ENCODE measurements around the gene PRPF31. TPM values are rescaled to one million over a fixed set of nuclear protein-coding genes. Genes with fewer than 3 reads are reported as not detected.

Gene PRPF31
- polyA plus RNA-seq, 12 donors: 40.3 to 64.0 (median 43.6) TPM; not detected in 1

Other genes starting within 250 kb of the PRPF31 start
- 1,000 to 10,000 TPM in 1 of 12 donors, 100 to 1,000 TPM in 11; 129 to 1,426 (median 184) TPM for gene MYADM, start 247.9 kb upstream of the PRPF31 start, polyA plus RNA-seq (ENCODE audit: insufficient read length in 12 of 12)
- gene PRKCG, start 233.6 kb upstream of the PRPF31 start, polyA plus RNA-seq (ENCODE audit: insufficient read length in 12 of 12): 1 to 10 TPM in 2 of 12 donors, under 1 TPM in 6, not detected in 4; 0.09 to 4.5 (median 0.21) TPM
- under 1 TPM in 10 of 12 donors, not detected in 2; 0.14 to 0.34 (median 0.29) TPM for gene CACNG7, start 206.5 kb upstream of the PRPF31 start, polyA plus RNA-seq (ENCODE audit: insufficient read length in 12 of 12)
- 1 to 10 TPM in 3 of 12 donors, under 1 TPM in 7, not detected in 2; 0.29 to 1.4 (median 0.72) TPM for gene CACNG8, start 152.8 kb upstream of the PRPF31 start, polyA plus RNA-seq (ENCODE audit: insufficient read length in 12 of 12)
- gene CACNG6, start 124.1 kb upstream of the PRPF31 start, polyA plus RNA-seq (ENCODE audit: insufficient read length in 12 of 12): 10 to 100 TPM in 11 of 12 donors, not detected in 1; 11.9 to 53.5 (median 26.8) TPM
- under 1 TPM in 3 of 12 donors, not detected in 9; 0.34 to 0.77 (median 0.37) TPM for gene VSTM1, start 51.9 kb upstream of the PRPF31 start, polyA plus RNA-seq (ENCODE audit: insufficient read length in 12 of 12)
- gene TARM1, start 34.4 kb upstream of the PRPF31 start, polyA plus RNA-seq (ENCODE audit: insufficient read length in 12 of 12): under 1 TPM in 2 of 12 donors, not detected in 10; 0.19 to 0.23 TPM
- gene OSCAR, start 15.0 kb upstream of the PRPF31 start, polyA plus RNA-seq (ENCODE audit: insufficient read length in 12 of 12): 1 to 10 TPM in 1 of 12 donors, under 1 TPM in 8, not detected in 3; 0.09 to 1.5 (median 0.32) TPM
- gene NDUFA3, start 12.9 kb upstream of the PRPF31 start, polyA plus RNA-seq (ENCODE audit: insufficient read length in 12 of 12): 100 to 1,000 TPM in 4 of 12 donors, 10 to 100 TPM in 7, not detected in 1; 80.2 to 127 (median 95.8) TPM
- 10 to 100 TPM in 11 of 12 donors, not detected in 1; 10.6 to 16.6 (median 12.5) TPM for gene TFPT, start 97 bp upstream of the PRPF31 start, polyA plus RNA-seq (ENCODE audit: insufficient read length in 12 of 12)
- 100 to 1,000 TPM in 1 of 12 donors, 10 to 100 TPM in 11; 29.8 to 595 (median 38.1) TPM for gene CNOT3, start 22.0 kb downstream of the PRPF31 start, polyA plus RNA-seq (ENCODE audit: insufficient read length in 12 of 12)
- gene LENG1, start 44.0 kb downstream of the PRPF31 start, polyA plus RNA-seq (ENCODE audit: insufficient read length in 12 of 12): 10 to 100 TPM in 2 of 12 donors, 1 to 10 TPM in 9, not detected in 1; 6.1 to 11.9 (median 7.3) TPM
- gene TMC4, start 57.4 kb downstream of the PRPF31 start, polyA plus RNA-seq (ENCODE audit: insufficient read length in 12 of 12): 10 to 100 TPM in 1 of 12 donors, 1 to 10 TPM in 10, not detected in 1; 1.6 to 35.1 (median 3.5) TPM
- gene MBOAT7, start 73.8 kb downstream of the PRPF31 start, polyA plus RNA-seq (ENCODE audit: insufficient read length in 12 of 12): 10 to 100 TPM in 11 of 12 donors, not detected in 1; 17.0 to 85.5 (median 27.2) TPM
- gene TSEN34, start 75.6 kb downstream of the PRPF31 start, polyA plus RNA-seq (ENCODE audit: insufficient read length in 12 of 12): 10 to 100 TPM in 11 of 12 donors, not detected in 1; 21.8 to 51.7 (median 29.9) TPM
- 1,000 to 10,000 TPM; 1,267 to 2,301 (median 1,915) TPM for gene RPS9, start 85.1 kb downstream of the PRPF31 start, polyA plus RNA-seq (ENCODE audit: insufficient read length in 12 of 12)
- gene LILRB3, start 107.3 kb downstream of the PRPF31 start, polyA plus RNA-seq (ENCODE audit: insufficient read length in 12 of 12): 1 to 10 TPM in 10 of 12 donors, not detected in 2; 1.2 to 4.1 (median 2.4) TPM
- 1 to 10 TPM in 9 of 12 donors, under 1 TPM in 1, not detected in 2; 0.95 to 2.4 (median 1.7) TPM for gene LILRA6, start 127.0 kb downstream of the PRPF31 start, polyA plus RNA-seq (ENCODE audit: insufficient read length in 12 of 12)
- 10 to 100 TPM in 2 of 12 donors, 1 to 10 TPM in 9, not detected in 1; 5.5 to 10.6 (median 8.5) TPM for gene LILRB5, start 141.5 kb downstream of the PRPF31 start, polyA plus RNA-seq (ENCODE audit: insufficient read length in 12 of 12)
- 1 to 10 TPM in 10 of 12 donors, not detected in 2; 1.4 to 3.8 (median 1.8) TPM for gene LILRB2, start 165.4 kb downstream of the PRPF31 start, polyA plus RNA-seq (ENCODE audit: insufficient read length in 12 of 12)
- 1 to 10 TPM in 1 of 12 donors, under 1 TPM in 9, not detected in 2; 0.31 to 1.2 (median 0.57) TPM for gene LILRA5, start 197.4 kb downstream of the PRPF31 start, polyA plus RNA-seq (ENCODE audit: insufficient read length in 12 of 12)
- under 1 TPM in 2 of 12 donors, not detected in 10; 0.11 to 0.63 TPM for gene LILRA4, start 223.4 kb downstream of the PRPF31 start, polyA plus RNA-seq (ENCODE audit: insufficient read length in 12 of 12)
- gene LAIR1, start 249.2 kb downstream of the PRPF31 start, polyA plus RNA-seq (ENCODE audit: insufficient read length in 12 of 12): 10 to 100 TPM in 2 of 12 donors, 1 to 10 TPM in 8, not detected in 2; 5.6 to 14.3 (median 6.7) TPM